ENCODE measurements around the gene TMEM233. TPM values are rescaled to one million over a fixed set of nuclear protein-coding genes. Genes with fewer than 3 reads are reported as not detected.
A peak's percentile ranks its signal among the peaks of the same experiment; 100 is the strongest.

The TMEM233 gene
- total and polyA plus RNA-seq, 9 of the 15 experiments (the other 6 are each of a cell fraction or from before 2014, with no cell fraction given), result 0.04 to 0.17 (median 0.07) TPM; not detected in 2

- no peak for TF ChIP-seq SREBF1 (IDR thresholded peaks at IDR 0.05; ENCODE audit: borderline replicate concordance, low read depth, low read length)
- no peak for TF ChIP-seq JUNB (CRISPR knock-in tag; conservative IDR thresholded peaks at IDR 0.05)
- TF ChIP-seq ESRRA (IDR thresholded peaks at IDR 0.05; ENCODE audit: borderline replicate concordance, low read depth), result no peak; the same call in 1 of the 2 replicates
- TF ChIP-seq SUPT5H (IDR thresholded peaks at IDR 0.05), result no peak
- TF ChIP-seq TRIM25 (IDR thresholded peaks at IDR 0.05; ENCODE audit: borderline replicate concordance), result no peak
- TF ChIP-seq ZNF766 (CRISPR knock-in tag; conservative IDR thresholded peaks at IDR 0.05), result peak; percentile 44; the same call in 1 of the 2 replicates
- peak; percentile 77 for TF ChIP-seq PKNOX1 (IDR thresholded peaks at IDR 0.05)
- no peak for TF ChIP-seq STAG1 (CRISPR knock-in tag; IDR thresholded peaks at IDR 0.05; ENCODE audit: borderline replicate concordance)
- no peak for TF ChIP-seq IRF2 (CRISPR knock-in tag; IDR thresholded peaks at IDR 0.05)
- TF ChIP-seq ZNF282 (CRISPR knock-in tag; IDR thresholded peaks at IDR 0.05), result no peak
- no peak for TF ChIP-seq ZC3H11A (IDR thresholded peaks at IDR 0.05; ENCODE audit: low read depth, low read length)
- TF ChIP-seq TCF15 (CRISPR knock-in tag; IDR thresholded peaks at IDR 0.05), result no peak
- no peak for TF ChIP-seq ZBTB2 (IDR thresholded peaks at IDR 0.05)
- TF ChIP-seq RB1 (IDR thresholded peaks at IDR 0.05; ENCODE audit: low read depth), result no peak
- no peak for TF ChIP-seq SIN3B (IDR thresholded peaks at IDR 0.05; ENCODE audit: low read depth)
- no peak for TF ChIP-seq ZNF354B (CRISPR knock-in tag; IDR thresholded peaks at IDR 0.05)
- TF ChIP-seq RCOR1 (IDR thresholded peaks at IDR 0.05; ENCODE audit: borderline replicate concordance in 1 of 2, low read depth in 2 of 2, low read length in 2 of 2), result peak in 1 of 2 experiments; percentile 92; a peak in 2 of 4 replicates
- no peak for TF ChIP-seq ZNF707 (CRISPR knock-in tag; conservative IDR thresholded peaks at IDR 0.05)
- no peak for TF ChIP-seq ZNF609 (CRISPR knock-in tag; IDR thresholded peaks at IDR 0.05; ENCODE audit: borderline replicate concordance)
- no peak for TF ChIP-seq TBL1XR1 (IDR thresholded peaks at IDR 0.05; ENCODE audit: low read length in 2 of 2)
- peak; percentile 81 for TF ChIP-seq EP300 (IDR thresholded peaks at IDR 0.05; ENCODE audit: low read length)
Observed at GRCh38 chr12:119592232-119592631, 1.3 kb upstream of the TMEM233 start (continued).

Data from K562 (cell line).